ENCODE data around the gene FAM114A2.

DNA sequence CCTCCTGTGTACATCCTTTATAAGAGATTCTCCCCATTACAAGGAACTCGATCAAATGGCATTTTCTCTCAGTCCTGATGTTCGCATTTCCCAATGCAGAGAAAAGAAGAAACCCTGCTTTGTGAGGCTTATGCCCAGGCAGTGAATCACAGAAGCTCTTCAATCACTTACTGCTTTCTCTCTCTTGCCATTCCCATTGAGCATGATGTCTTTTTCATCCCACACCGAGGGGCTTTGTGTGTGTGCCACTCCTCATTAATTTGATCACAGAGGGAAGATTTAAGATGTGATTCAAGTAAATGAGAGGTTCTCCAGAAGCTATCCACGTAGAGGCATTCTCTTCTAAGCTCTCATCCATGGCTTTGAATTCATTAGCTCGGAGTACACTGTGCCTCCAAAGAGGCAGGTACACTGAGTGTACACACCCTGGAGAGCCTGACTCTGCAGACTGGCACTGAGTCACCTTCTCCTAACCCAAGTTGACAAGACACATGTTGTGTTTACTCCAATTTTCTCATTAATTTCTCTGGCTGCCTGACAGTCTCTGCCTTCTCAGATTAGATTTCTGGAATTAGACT, 45.4 kb upstream of the FAM114A2 start:
- TF ChIP-seq, protein P1, sequence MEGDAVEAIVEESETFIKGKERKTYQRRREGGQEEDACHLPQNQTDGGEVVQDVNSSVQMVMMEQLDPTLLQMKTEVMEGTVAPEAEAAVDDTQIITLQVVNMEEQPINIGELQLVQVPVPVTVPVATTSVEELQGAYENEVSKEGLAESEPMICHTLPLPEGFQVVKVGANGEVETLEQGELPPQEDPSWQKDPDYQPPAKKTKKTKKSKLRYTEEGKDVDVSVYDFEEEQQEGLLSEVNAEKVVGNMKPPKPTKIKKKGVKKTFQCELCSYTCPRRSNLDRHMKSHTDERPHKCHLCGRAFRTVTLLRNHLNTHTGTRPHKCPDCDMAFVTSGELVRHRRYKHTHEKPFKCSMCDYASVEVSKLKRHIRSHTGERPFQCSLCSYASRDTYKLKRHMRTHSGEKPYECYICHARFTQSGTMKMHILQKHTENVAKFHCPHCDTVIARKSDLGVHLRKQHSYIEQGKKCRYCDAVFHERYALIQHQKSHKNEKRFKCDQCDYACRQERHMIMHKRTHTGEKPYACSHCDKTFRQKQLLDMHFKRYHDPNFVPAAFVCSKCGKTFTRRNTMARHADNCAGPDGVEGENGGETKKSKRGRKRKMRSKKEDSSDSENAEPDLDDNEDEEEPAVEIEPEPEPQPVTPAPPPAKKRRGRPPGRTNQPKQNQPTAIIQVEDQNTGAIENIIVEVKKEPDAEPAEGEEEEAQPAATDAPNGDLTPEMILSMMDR (conservative IDR thresholded peaks at IDR 0.05): no peak
- no peak for TF ChIP-seq ZFX (IDR thresholded peaks at IDR 0.05)

Data from C4-2B (cell line).